ENCODE results near the gene TLE7.

Gene TLE7

GRCh38 chr16:71408536-71408935, 33.3 kb downstream of the TLE7 start:
- no peak overlapping the region for H3K4me2 ChIP-seq (ENCODE audit: low read depth, low read length, poor library complexity, severe bottlenecking)
- no peaks in the 10 kb centered on the region for H3K36me3 ChIP-seq (ENCODE audit: low read length)
- H4K20me1 ChIP-seq (ENCODE audit: low read depth, low read length), result no peaks in the 10 kb centered on the region
- H3F3A ChIP-seq (ENCODE audit: insufficient read depth), result no peaks in the 10 kb centered on the region
- no peaks in the 10 kb centered on the region for H3K27me3 ChIP-seq (ENCODE audit: low read length)
- H3K9me2 ChIP-seq (replicated peaks; ENCODE audit: insufficient read depth, low read length), result no peaks in the 10 kb centered on the region
- H2AFZ ChIP-seq (ENCODE audit: low read depth, low read length, severe bottlenecking), result no peak overlapping the region
- no peak overlapping the region for H3K4me3 ChIP-seq (ENCODE audit: insufficient read depth, low read length, poor library complexity, severe bottlenecking)
- no peaks in the 10 kb centered on the region for H3K79me2 ChIP-seq (ENCODE audit: insufficient read depth, low read length)
- no peaks in the 10 kb centered on the region for H3K9me3 ChIP-seq (ENCODE audit: insufficient read depth, low read length)
- no peak overlapping the region for H3K9ac ChIP-seq (ENCODE audit: low read length)
- TF ChIP-seq EZH2phosphoT487 (conservative IDR thresholded peaks at IDR 0.05; ENCODE audit: low read length) (no peak), CTCF (IDR thresholded peaks at IDR 0.05; ENCODE audit: insufficient read depth, low read length, poor library complexity, severe bottlenecking) (no peak)
- H3K27ac ChIP-seq (ENCODE audit: low read depth, low read length), result no peak overlapping the region

GRCh38 chr16:71407731-71408130, 34.1 kb downstream of the TLE7 start:
- TF ChIP-seq EZH2phosphoT487 (conservative IDR thresholded peaks at IDR 0.05; ENCODE audit: low read length) (no peak), CTCF (IDR thresholded peaks at IDR 0.05; ENCODE audit: insufficient read depth, low read length, poor library complexity, severe bottlenecking) (no peak)
- Histone ChIP-seq H3F3A (ENCODE audit: insufficient read depth) (no peaks in the 10 kb centered on the region), H3K4me3 (ENCODE audit: insufficient read depth, low read length, poor library complexity, severe bottlenecking) (no peak overlapping the region)

GRCh38 chr16:71406724-71407123, 35.1 kb downstream of the TLE7 start:
- H2AFZ ChIP-seq (ENCODE audit: low read depth, low read length, severe bottlenecking), result no peak overlapping the region
- H3K9me3 ChIP-seq (ENCODE audit: insufficient read depth, low read length), result no peaks in the 10 kb centered on the region
- no peaks in the 10 kb centered on the region for H3K9me2 ChIP-seq (replicated peaks; ENCODE audit: insufficient read depth, low read length)
- no peaks in the 10 kb centered on the region for H3K27me3 ChIP-seq (ENCODE audit: low read length)
- H3K36me3 ChIP-seq (ENCODE audit: low read length), result no peaks in the 10 kb centered on the region
- H3K79me2 ChIP-seq (ENCODE audit: insufficient read depth, low read length), result no peaks in the 10 kb centered on the region
- H3K4me3 ChIP-seq (ENCODE audit: insufficient read depth, low read length, poor library complexity, severe bottlenecking), result no peak overlapping the region
- no peak overlapping the region for H3K4me2 ChIP-seq (ENCODE audit: low read depth, low read length, poor library complexity, severe bottlenecking)
- no peak for TF ChIP-seq CTCF (IDR thresholded peaks at IDR 0.05; ENCODE audit: insufficient read depth, low read length, poor library complexity, severe bottlenecking)
- no peak for TF ChIP-seq EZH2phosphoT487 (conservative IDR thresholded peaks at IDR 0.05; ENCODE audit: low read length)
- no peaks in the 10 kb centered on the region for H3F3A ChIP-seq (ENCODE audit: insufficient read depth)
- H3K9ac ChIP-seq (ENCODE audit: low read length), result no peak overlapping the region
- H4K20me1 ChIP-seq (ENCODE audit: low read depth, low read length), result no peaks in the 10 kb centered on the region
- no peak overlapping the region for H3K27ac ChIP-seq (ENCODE audit: low read depth, low read length)

More at GRCh38 chr16:71407731-71408130, 34.1 kb downstream of the TLE7 start:
- H3K9me2 ChIP-seq (replicated peaks; ENCODE audit: insufficient read depth, low read length), result no peaks in the 10 kb centered on the region
- H4K20me1 ChIP-seq (ENCODE audit: low read depth, low read length), result no peaks in the 10 kb centered on the region
- no peaks in the 10 kb centered on the region for H3K79me2 ChIP-seq (ENCODE audit: insufficient read depth, low read length)
- H3K36me3 ChIP-seq (ENCODE audit: low read length), result no peaks in the 10 kb centered on the region
- no peak overlapping the region for H2AFZ ChIP-seq (ENCODE audit: low read depth, low read length, severe bottlenecking)
- H3K4me2 ChIP-seq (ENCODE audit: low read depth, low read length, poor library complexity, severe bottlenecking), result no peak overlapping the region
- H3K27ac ChIP-seq (ENCODE audit: low read depth, low read length), result no peak overlapping the region
- no peak overlapping the region for H3K9ac ChIP-seq (ENCODE audit: low read length)
- no peaks in the 10 kb centered on the region for H3K9me3 ChIP-seq (ENCODE audit: insufficient read depth, low read length)
- no peaks in the 10 kb centered on the region for H3K27me3 ChIP-seq (ENCODE audit: low read length)

All from SU-DHL-6 (cell line).